CD4-positive, CD25-positive, alpha-beta regulatory T cell (primary cell): ENCODE data around the gene PKNOX2. TPM values are rescaled to one million over a fixed set of nuclear protein-coding genes. Genes with fewer than 3 reads are reported as not detected.

Source experiments
- ATAC-seq, 2 donors: fragments of 150-1000 bp; cut with Tn5 transposase; one replicate each; pipeline ENCODE4 v1.10.0; 2021; ENCODE audit warnings: low read depth in 2 of 2, moderate number of reproducible peaks in 2 of 2, moderate library complexity in 1 of 2
- DNase-seq, 3 donors: peaks; one replicate each; pipeline versions ENCODE4 v3.0.0 to v3.0.0-alpha.2; 2012 to 2022; ENCODE audit warnings: mixed read lengths in 1 of 3
- H3K27ac ChIP-seq: one replicate; pipeline ENCODE4 v1.7.0; 2013; ENCODE audit warnings: mild to moderate bottlenecking, low read length; ENCODE audit not compliant: insufficient read depth, poor library complexity, severe bottlenecking
- H3K27me3 ChIP-seq: one replicate; pipeline ENCODE4 v1.7.0; 2013; ENCODE audit warnings: low read length; ENCODE audit not compliant: control insufficient read depth, insufficient read depth
- H3K36me3 ChIP-seq: one replicate; pipeline ENCODE4 v1.7.0; 2013; ENCODE audit warnings: mild to moderate bottlenecking, low read length, moderate library complexity; ENCODE audit not compliant: control insufficient read depth, insufficient read depth
- H3K4me1 ChIP-seq: 2 replicates; pipeline ENCODE4 v1.7.0; 2013; ENCODE audit warnings: mild to moderate bottlenecking, low read length; ENCODE audit not compliant: insufficient read depth, control insufficient read depth, poor library complexity, severe bottlenecking
- H3K4me3 ChIP-seq: one replicate; pipeline ENCODE4 v1.7.0; 2013; ENCODE audit warnings: low read depth, mild to moderate bottlenecking, low read length, moderate library complexity
- H3K9me3 ChIP-seq, 2 experiments: 1 replicate in 1 of 2; 2 replicates in 1 of 2; pipeline ENCODE4 v1.7.0; 2013; ENCODE audit warnings: low read length in 2 of 2, mild to moderate bottlenecking in 1 of 2, moderate library complexity in 1 of 2; ENCODE audit not compliant: control insufficient read depth in 2 of 2
- H3K27ac Mint-ChIP-seq, 3 donors: one replicate each; pipeline ENCODE4 v1.8.0; 2020 to 2022; ENCODE audit warnings: mild to moderate bottlenecking in 3 of 3, mixed read lengths in 3 of 3, moderate library complexity in 2 of 3
- H3K27me3 Mint-ChIP-seq: one replicate; pipeline ENCODE4 v1.8.0; 2022; ENCODE audit warnings: mild to moderate bottlenecking, mixed read lengths
- H3K36me3 Mint-ChIP-seq: one replicate; pipeline ENCODE4 v1.8.0; 2020; ENCODE audit warnings: mixed read lengths
- H3K4me1 Mint-ChIP-seq, 4 donors: one replicate each; pipeline ENCODE4 v1.8.0; 2020 to 2022; ENCODE audit warnings: mixed read lengths in 4 of 4, mild to moderate bottlenecking in 1 of 4
- H3K4me3 Mint-ChIP-seq, 4 donors: one replicate each; pipeline ENCODE4 v1.8.0; 2020 to 2022; ENCODE audit warnings: mild to moderate bottlenecking in 4 of 4, mixed read lengths in 4 of 4, moderate library complexity in 3 of 4
- H3K9me3 Mint-ChIP-seq, 7 donors: one replicate each; pipeline ENCODE4 v1.8.0; 2020 to 2022; ENCODE audit warnings: mixed read lengths in 7 of 7, mild to moderate bottlenecking in 3 of 7, moderate library complexity in 2 of 7
- polyA plus RNA-seq, 4 donors: library from polyadenylated mRNA; unstranded; fragments of 300-500 nt; fragmentation: Illumina TruSeq; gene quantifications; one replicate each; pipeline ENCODE4 v1.2.3, GENCODE V29; 2021
- total RNA-seq: library from RNA; stranded (reverse); gene quantifications from one replicate; pipeline ENCODE4 v1.2.3, GENCODE V29; 2022

Gene PKNOX2
- total and polyA plus RNA-seq, 5 donors from 2014 or later, result not detected

DNA sequence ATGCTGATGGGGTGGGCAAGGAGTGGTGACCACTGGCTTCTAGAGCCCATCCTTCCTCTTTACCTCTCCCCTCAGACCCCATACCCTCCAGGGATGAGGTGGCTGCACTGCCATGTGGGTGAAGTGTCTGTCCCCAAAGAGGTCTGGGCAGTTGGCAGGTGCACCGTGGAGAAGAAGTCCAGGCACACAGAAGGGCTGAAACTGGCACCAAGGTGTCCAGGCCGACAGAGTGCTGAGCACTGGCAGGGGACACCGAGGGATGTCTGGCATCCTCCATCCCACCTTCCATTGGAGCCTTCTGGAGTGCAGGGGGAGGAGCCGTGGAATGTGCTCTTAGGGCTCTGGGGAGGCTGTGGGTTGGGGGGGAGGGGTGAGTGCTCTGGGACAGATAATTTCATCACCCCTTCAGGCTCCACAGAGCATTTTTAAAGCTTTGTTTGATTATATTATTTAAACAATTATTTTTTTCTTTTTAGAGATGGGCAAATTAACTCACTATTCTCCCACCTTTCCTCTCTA is 37.9 kb downstream of the PKNOX2 start:
- no peaks in the 10 kb centered on the region for H3K9me3 ChIP-seq
- DNase-seq (no peak), ATAC-seq (no peak)
- Mint-ChIP-seq H3K36me3 (no peaks in the 10 kb centered on the region), H3K27me3 (peaks cover 9% of the 10 kb centered on the region), H3K9me3 (no peaks in the 10 kb centered on the region), H3K27ac (no peak overlapping the region), H3K4me3 (no peak overlapping the region), H3K4me1 (no peaks in the 10 kb centered on the region)
- no peaks in the 10 kb centered on the region for H3K4me1 ChIP-seq
- H3K4me3 ChIP-seq, result no peak overlapping the region
- H3K27me3 ChIP-seq, result no peaks in the 10 kb centered on the region
- no peak overlapping the region for H3K27ac ChIP-seq
- H3K36me3 ChIP-seq, result no peaks in the 10 kb centered on the region

GRCh38 chr11:125202977-125203376 is 38.4 kb downstream of the PKNOX2 start:
- no peaks in the 10 kb centered on the region for H3K4me1 ChIP-seq
- H3K9me3 Mint-ChIP-seq, result no peaks in the 10 kb centered on the region
- no peak overlapping the region for H3K4me3 Mint-ChIP-seq

DNA sequence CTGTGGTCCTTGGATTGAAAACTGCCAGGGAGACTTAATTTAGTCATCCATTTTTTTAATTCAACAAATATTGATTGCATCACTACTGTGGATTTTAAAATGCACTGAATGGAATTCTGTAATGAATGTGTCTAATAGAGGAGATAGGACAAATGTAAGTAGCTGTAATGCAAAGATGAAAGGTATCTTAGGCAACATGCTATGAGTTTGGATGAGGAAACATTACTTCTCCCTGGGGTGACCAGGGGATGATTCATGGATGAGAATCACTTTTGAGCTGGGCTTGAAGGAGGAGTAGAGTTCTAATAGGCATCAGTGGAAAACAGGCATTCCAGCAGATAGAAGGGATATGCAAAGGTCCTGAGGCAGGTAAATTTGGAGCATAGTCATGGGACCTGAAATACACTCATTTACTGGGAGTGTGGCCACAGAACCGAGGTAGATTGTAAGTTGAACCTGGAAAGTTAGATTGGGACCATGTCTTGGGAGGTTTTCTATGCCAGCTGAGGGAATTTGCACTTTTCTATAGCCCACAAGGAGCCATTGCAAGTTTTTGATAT is 43.4 kb downstream of the PKNOX2 start:
- H3K27me3 ChIP-seq, result no peaks in the 10 kb centered on the region
- no peaks in the 10 kb centered on the region for H3K9me3 ChIP-seq
- Mint-ChIP-seq H3K27me3 (peaks cover 7% of the 10 kb centered on the region), H3K27ac (no peak overlapping the region), H3K4me3 (no peak overlapping the region), H3K36me3 (no peaks in the 10 kb centered on the region), H3K9me3 (no peaks in the 10 kb centered on the region), H3K4me1 (no peaks in the 10 kb centered on the region)
- H3K4me1 ChIP-seq, result no peaks in the 10 kb centered on the region
- no peak for DNase-seq
- H3K4me3 ChIP-seq, result no peak overlapping the region
- H3K36me3 ChIP-seq, result no peaks in the 10 kb centered on the region
- H3K27ac ChIP-seq, result no peak overlapping the region
- no peak for ATAC-seq

More at GRCh38 chr11:125202977-125203376, 38.4 kb downstream of the PKNOX2 start:
- Histone ChIP-seq H3K4me3 (no peak overlapping the region), H3K27me3 (no peaks in the 10 kb centered on the region), H3K9me3 (no peaks in the 10 kb centered on the region), H3K36me3 (no peaks in the 10 kb centered on the region), H3K27ac (no peak overlapping the region)
- ATAC-seq (no peak), DNase-seq (no peak)
- no peaks in the 10 kb centered on the region for H3K36me3 Mint-ChIP-seq
- H3K4me1 Mint-ChIP-seq, result no peaks in the 10 kb centered on the region
- peaks cover 9% of the 10 kb centered on the region for H3K27me3 Mint-ChIP-seq
- H3K27ac Mint-ChIP-seq, result no peak overlapping the region

- no peak overlapping the region for H3K27ac ChIP-seq
- Mint-ChIP-seq H3K27ac (no peak overlapping the region), H3K4me1 (no peaks in the 10 kb centered on the region), H3K36me3 (no peaks in the 10 kb centered on the region), H3K9me3 (no peaks in the 10 kb centered on the region), H3K4me3 (no peak overlapping the region), H3K27me3 (peaks cover 13% of the 10 kb centered on the region)
- no peak overlapping the region for H3K4me3 ChIP-seq
- no peaks in the 10 kb centered on the region for H3K36me3 ChIP-seq
- no peaks in the 10 kb centered on the region for H3K4me1 ChIP-seq
- no peak for ATAC-seq
- H3K9me3 ChIP-seq, result no peaks in the 10 kb centered on the region
- no peak for DNase-seq
- H3K27me3 ChIP-seq, result no peaks in the 10 kb centered on the region
These were observed 45.5 kb downstream of the PKNOX2 start for GRCh38 chr11:125210066-125210465.

DNA sequence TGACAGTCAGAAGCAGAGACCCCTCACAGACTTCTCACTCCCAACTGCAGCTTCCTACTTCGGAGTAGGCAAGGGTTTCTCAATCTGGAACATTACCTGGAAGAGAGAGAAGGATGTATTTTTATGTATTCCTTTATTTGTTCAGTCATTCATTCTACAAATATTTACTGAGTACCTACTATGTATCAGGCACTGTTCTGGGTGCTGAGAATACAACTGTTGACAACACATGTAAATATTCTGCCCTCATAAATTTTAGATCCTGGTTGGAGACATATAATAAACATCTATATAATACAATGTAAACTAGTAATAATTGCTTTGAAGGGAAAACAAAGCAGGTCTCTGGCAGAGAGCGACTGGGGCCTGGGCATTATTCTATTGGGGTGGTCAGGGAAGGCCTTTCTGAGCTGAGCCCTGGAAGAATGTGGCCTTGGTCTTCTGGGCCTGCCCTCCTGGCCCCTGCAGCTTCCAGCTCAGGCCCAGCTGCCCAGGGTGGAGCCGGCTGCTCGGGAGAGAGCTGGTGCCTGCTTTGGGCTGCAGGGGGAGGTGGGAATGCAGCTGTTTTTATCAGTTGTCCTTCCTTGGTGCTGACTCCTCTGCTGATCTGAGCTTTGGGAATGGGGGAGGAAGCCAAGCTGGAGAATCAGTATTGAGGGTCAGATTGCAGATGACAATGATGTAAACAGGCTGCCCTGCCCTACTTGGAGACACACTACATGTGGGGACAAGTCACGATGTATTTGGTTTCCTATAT is 46.8 kb downstream of the PKNOX2 start:
- no peaks in the 10 kb centered on the region for H3K4me1 Mint-ChIP-seq
- Histone ChIP-seq H3K9me3 (no peaks in the 10 kb centered on the region), H3K4me1 (no peaks in the 10 kb centered on the region), H3K27me3 (no peaks in the 10 kb centered on the region), H3K36me3 (no peaks in the 10 kb centered on the region), H3K27ac (no peak overlapping the region), H3K4me3 (no peak overlapping the region)
- peaks cover 14% of the 10 kb centered on the region for H3K27me3 Mint-ChIP-seq
- ATAC-seq (no peak), DNase-seq (no peak)
- no peak overlapping the region for H3K27ac Mint-ChIP-seq
- H3K9me3 Mint-ChIP-seq, result no peaks in the 10 kb centered on the region
- no peak overlapping the region for H3K4me3 Mint-ChIP-seq
- H3K36me3 Mint-ChIP-seq, result no peaks in the 10 kb centered on the region

DNA sequence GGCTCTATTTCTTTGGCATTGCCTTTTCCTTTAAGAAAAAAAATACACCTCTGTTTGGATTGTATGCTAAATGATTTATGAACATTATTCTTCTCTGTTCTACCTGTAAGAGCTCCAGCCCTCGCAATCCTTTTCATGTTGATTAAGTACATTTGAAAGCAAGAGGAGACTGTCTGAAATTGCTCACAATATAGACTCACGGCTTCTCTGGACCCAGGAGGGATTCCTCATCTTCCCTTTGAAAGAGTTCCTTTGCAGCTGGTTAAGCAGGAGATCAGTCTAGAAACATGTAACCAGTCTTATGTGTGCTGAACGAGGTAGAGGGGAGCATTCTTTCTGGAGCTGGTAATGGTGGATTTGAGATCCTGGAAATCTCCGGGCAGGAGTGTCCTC is 47.4 kb downstream of the PKNOX2 start:
- DNase-seq (no peak), ATAC-seq (no peak)
- H3K4me3 ChIP-seq, result no peak overlapping the region
- H3K4me3 Mint-ChIP-seq, result no peak overlapping the region
- H3K27me3 Mint-ChIP-seq, result peaks cover 14% of the 10 kb centered on the region
- no peaks in the 10 kb centered on the region for H3K4me1 Mint-ChIP-seq
- H3K4me1 ChIP-seq, result no peaks in the 10 kb centered on the region
- H3K27ac ChIP-seq, result no peak overlapping the region
- H3K9me3 Mint-ChIP-seq, result no peaks in the 10 kb centered on the region
- no peak overlapping the region for H3K27ac Mint-ChIP-seq
- H3K27me3 ChIP-seq, result no peaks in the 10 kb centered on the region
- H3K36me3 Mint-ChIP-seq, result no peaks in the 10 kb centered on the region
- H3K9me3 ChIP-seq, result no peaks in the 10 kb centered on the region
- H3K36me3 ChIP-seq, result no peaks in the 10 kb centered on the region

DNA sequence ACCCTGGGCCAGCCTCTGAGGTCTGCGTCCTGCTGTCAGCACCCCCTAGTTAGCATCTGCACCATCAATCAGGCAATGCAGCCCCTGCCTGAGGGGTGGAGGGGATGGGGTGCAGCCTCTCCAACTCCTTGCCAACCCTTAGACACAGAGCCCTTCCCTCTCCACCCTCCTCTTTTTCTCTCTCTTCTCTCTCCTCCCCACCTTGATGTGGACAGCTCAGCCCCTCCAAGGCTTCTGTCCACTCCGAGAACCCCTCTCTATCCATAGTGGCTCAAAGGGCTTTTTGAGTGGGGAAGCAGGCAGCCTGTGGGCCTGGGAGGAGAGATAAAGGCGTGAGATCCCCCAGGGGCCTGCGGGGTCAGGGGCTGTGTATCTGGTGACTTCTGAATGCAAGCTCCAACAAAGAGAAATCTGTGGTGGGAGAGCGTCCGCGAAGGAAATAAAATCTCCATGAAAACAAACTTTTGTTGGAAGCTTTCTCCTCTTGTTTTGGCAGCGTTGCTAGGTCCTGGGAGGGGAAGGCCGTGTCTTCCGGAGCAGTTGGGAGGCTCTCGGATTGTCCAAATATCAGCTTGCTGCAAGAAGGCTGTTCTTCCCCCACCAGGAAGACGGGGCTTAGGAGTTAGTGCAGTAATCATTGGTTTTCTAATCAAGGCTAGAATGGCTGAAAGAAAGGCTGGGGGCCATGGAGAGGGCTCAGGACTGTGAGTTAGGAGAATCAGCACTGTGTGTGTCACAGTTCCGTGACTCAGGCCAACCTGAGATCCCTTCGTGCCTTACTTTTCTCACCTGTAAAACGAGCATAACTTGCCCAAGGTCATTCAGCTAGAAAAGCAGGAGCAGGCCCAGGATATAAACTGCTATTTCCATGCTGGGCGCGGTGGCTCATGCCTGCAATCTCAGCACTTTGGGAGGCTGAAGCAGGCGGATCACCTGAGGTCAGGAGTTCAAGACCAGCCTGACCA is 50.3 kb downstream of the PKNOX2 start:
- Mint-ChIP-seq H3K4me3 (no peak overlapping the region), H3K36me3 (no peaks in the 10 kb centered on the region), H3K27ac (no peak overlapping the region), H3K27me3 (peaks cover 18% of the 10 kb centered on the region), H3K9me3 (no peaks in the 10 kb centered on the region), H3K4me1 (no peaks in the 10 kb centered on the region)
- no peak overlapping the region for H3K27ac ChIP-seq
- no peak overlapping the region for H3K4me3 ChIP-seq
- H3K4me1 ChIP-seq, result no peaks in the 10 kb centered on the region
- no peaks in the 10 kb centered on the region for H3K36me3 ChIP-seq
- DNase-seq, result no peak
- no peaks in the 10 kb centered on the region for H3K27me3 ChIP-seq
- no peak for ATAC-seq
- H3K9me3 ChIP-seq, result no peaks in the 10 kb centered on the region
